Urinary bladder (tissue), 4 donors: ENCODE measurements around the gene FBXO33. TPM values are rescaled to one million over a fixed set of nuclear protein-coding genes. Genes with fewer than 3 reads are reported as not detected.

ENCODE experiments used
- DNase-seq: peaks from one replicate; pipeline ENCODE4 v3.0.0-alpha.2; 2015; ENCODE audit errors: extremely low spot score
- H3K27ac ChIP-seq: one replicate; pipeline ENCODE4 v1.5.1; 2013; ENCODE audit warnings: low read depth, mild to moderate bottlenecking, moderate library complexity
- H3K36me3 ChIP-seq: one replicate; pipeline ENCODE4 v1.6.1; 2013; ENCODE audit warnings: mild to moderate bottlenecking, moderate library complexity; ENCODE audit not compliant: insufficient read depth
- H3K4me1 ChIP-seq: one replicate; pipeline ENCODE4 v1.6.1; 2013; ENCODE audit warnings: mild to moderate bottlenecking, moderate library complexity; ENCODE audit not compliant: insufficient read depth
- H3K4me3 ChIP-seq: one replicate; pipeline ENCODE4 v1.5.1; 2013; ENCODE audit warnings: low read depth, low read length
- WGBS: extraction: QIAGEN DNeasy Blood & Tissue Kit; methylation state at CpG from one replicate; pipeline ENCODE4 v1.1.7; 2013; 5-methylcytosine and 5-hydroxymethylcytosine counted together
- polyA plus RNA-seq: library from polyadenylated mRNA; stranded (reverse); fragments of 200-250 nt; gene quantifications from one replicate; pipeline ENCODE4 v1.2.3, GENCODE V29; 2013
- total RNA-seq: library from RNA; depleted of rRNA; stranded (reverse); fragments of >200 nt; gene quantifications from one replicate; pipeline ENCODE4 v1.2.3, GENCODE V29; 2014
- donor health status: healthy with polysubstance abuse.
- donor health status: healthy.

FBXO33 gene
- total and polyA plus RNA-seq, 2 donors, result 6.8 to 16.6 TPM

- no peak overlapping the region for H3K4me3 ChIP-seq
Observed at GRCh38 chr14:39442293-39442692, 10.1 kb upstream of the FBXO33 start.

GRCh38 chr14:39441805-39442204, 9.6 kb upstream of the FBXO33 start:
- DNase-seq, result no peak
- Histone ChIP-seq H3K27ac (no peak overlapping the region), H3K36me3 (no peaks in the 10 kb centered on the region), H3K4me3 (no peak overlapping the region), H3K4me1 (no peaks in the 10 kb centered on the region)
- 97% methylated on average over 6 of the region's 6 CpGs for WGBS

More at GRCh38 chr14:39442293-39442692, 10.1 kb upstream of the FBXO33 start:
- Histone ChIP-seq H3K27ac (no peak overlapping the region), H3K36me3 (no peaks in the 10 kb centered on the region), H3K4me1 (no peaks in the 10 kb centered on the region)
- DNase-seq, result no peak
- WGBS, result 95% methylated on average over 14 of the region's 14 CpGs

- WGBS, result 97% methylated on average over 5 of the region's 5 CpGs
- no peaks in the 10 kb centered on the region for H3K36me3 ChIP-seq
- DNase-seq, result no peak
- no peak overlapping the region for H3K27ac ChIP-seq
- H3K4me3 ChIP-seq, result no peak overlapping the region
- H3K4me1 ChIP-seq, result no peaks in the 10 kb centered on the region
Observed at GRCh38 chr14:39440975-39441374, 8.7 kb upstream of the FBXO33 start.

- Histone ChIP-seq H3K4me3 (no peak overlapping the region), H3K4me1 (no peaks in the 10 kb centered on the region), H3K36me3 (no peaks in the 10 kb centered on the region), H3K27ac (no peak overlapping the region)
- no peak for DNase-seq
- WGBS, result 89% methylated on average over 6 of the region's 6 CpGs
Observed at GRCh38 chr14:39435241-39435640, 3.0 kb upstream of the FBXO33 start.

- Histone ChIP-seq H3K36me3 (no peaks in the 10 kb centered on the region), H3K4me3 (no peak overlapping the region), H3K27ac (no peak overlapping the region), H3K4me1 (no peaks in the 10 kb centered on the region)
- DNase-seq, result no peak
- WGBS, result 68% methylated on average over 2 of the region's 2 CpGs
Observed at GRCh38 chr14:39434401-39434800, 2.2 kb upstream of the FBXO33 start.

- Histone ChIP-seq H3K4me1 (no peaks in the 10 kb centered on the region), H3K27ac (peak overlapping the region; percentile 91), H3K36me3 (no peaks in the 10 kb centered on the region), H3K4me3 (peak overlapping the region; percentile 18)
- 17% methylated on average over 8 of the region's 8 CpGs for WGBS
- no peak for DNase-seq
Observed at GRCh38 chr14:39433452-39433813, 1.2 kb upstream of the FBXO33 start.

GRCh38 chr14:39432619-39433451, 602 bp upstream of the FBXO33 start:
- WGBS, result under 1% methylated on average over 38 of the region's 38 CpGs
- no peaks in the 10 kb centered on the region for H3K4me1 ChIP-seq
- DNase-seq, result peak; percentile 71
- peak overlapping the region; percentile 37 for H3K4me3 ChIP-seq
- H3K27ac ChIP-seq, result peak overlapping the region; percentile 91
- H3K36me3 ChIP-seq, result no peaks in the 10 kb centered on the region

- Histone ChIP-seq H3K36me3 (no peaks in the 10 kb centered on the region), H3K27ac (peak overlapping the region; percentile 89), H3K4me3 (peak overlapping the region; percentile 92), H3K4me1 (no peaks in the 10 kb centered on the region)
- under 1% methylated on average over 81 of the region's 81 CpGs for WGBS
- peak; percentile 10 for DNase-seq
Observed at GRCh38 chr14:39431416-39432178, 636 bp downstream of the FBXO33 start.

- Histone ChIP-seq H3K36me3 (no peaks in the 10 kb centered on the region), H3K4me3 (peak overlapping the region; percentile 92), H3K27ac (no peak overlapping the region), H3K4me1 (no peaks in the 10 kb centered on the region)
- 14% methylated on average over 19 of the region's 19 CpGs for WGBS
- DNase-seq, result no peak
Observed at GRCh38 chr14:39430762-39431415, 1.3 kb downstream of the FBXO33 start.

- no peak overlapping the region for H3K4me3 ChIP-seq
- no peaks in the 10 kb centered on the region for H3K36me3 ChIP-seq
- H3K4me1 ChIP-seq, result no peaks in the 10 kb centered on the region
- H3K27ac ChIP-seq, result no peak overlapping the region
- WGBS, result 93% methylated on average over 8 of the region's 8 CpGs
- no peak for DNase-seq
Observed at GRCh38 chr14:39428118-39428517, 4.1 kb downstream of the FBXO33 start.

- Histone ChIP-seq H3K36me3 (no peaks in the 10 kb centered on the region), H3K4me1 (no peaks in the 10 kb centered on the region), H3K4me3 (no peak overlapping the region), H3K27ac (no peak overlapping the region)
- DNase-seq, result no peak
- 65% methylated on average over 7 of the region's 7 CpGs for WGBS
Observed at GRCh38 chr14:39426605-39427004, 5.6 kb downstream of the FBXO33 start.

- DNase-seq, result no peak
- Histone ChIP-seq H3K36me3 (no peaks in the 10 kb centered on the region), H3K4me3 (no peak overlapping the region), H3K4me1 (no peaks in the 10 kb centered on the region), H3K27ac (no peak overlapping the region)
- WGBS, result 94% methylated on average over 3 of the region's 3 CpGs
Observed at GRCh38 chr14:39425947-39426346, 6.3 kb downstream of the FBXO33 start.

GRCh38 chr14:39423793-39424192, 8.4 kb downstream of the FBXO33 start:
- Histone ChIP-seq H3K36me3 (no peaks in the 10 kb centered on the region), H3K27ac (no peak overlapping the region), H3K4me3 (no peak overlapping the region), H3K4me1 (no peaks in the 10 kb centered on the region)
- DNase-seq, result no peak
- 83% methylated on average over 3 of the region's 3 CpGs for WGBS

- Histone ChIP-seq H3K4me3 (no peak overlapping the region), H3K4me1 (no peaks in the 10 kb centered on the region), H3K36me3 (no peaks in the 10 kb centered on the region), H3K27ac (no peak overlapping the region)
- DNase-seq, result no peak
Observed at GRCh38 chr14:39422243-39422642, 10.0 kb downstream of the FBXO33 start.
